KG1 (cell line): ENCODE data around the gene CRYBB3.

Experiments used
- DNase-seq: peaks from one replicate; lab custom pipeline; 2025; lab: John Stamatoyannopoulos, UW

Gene CRYBB3

DNA sequence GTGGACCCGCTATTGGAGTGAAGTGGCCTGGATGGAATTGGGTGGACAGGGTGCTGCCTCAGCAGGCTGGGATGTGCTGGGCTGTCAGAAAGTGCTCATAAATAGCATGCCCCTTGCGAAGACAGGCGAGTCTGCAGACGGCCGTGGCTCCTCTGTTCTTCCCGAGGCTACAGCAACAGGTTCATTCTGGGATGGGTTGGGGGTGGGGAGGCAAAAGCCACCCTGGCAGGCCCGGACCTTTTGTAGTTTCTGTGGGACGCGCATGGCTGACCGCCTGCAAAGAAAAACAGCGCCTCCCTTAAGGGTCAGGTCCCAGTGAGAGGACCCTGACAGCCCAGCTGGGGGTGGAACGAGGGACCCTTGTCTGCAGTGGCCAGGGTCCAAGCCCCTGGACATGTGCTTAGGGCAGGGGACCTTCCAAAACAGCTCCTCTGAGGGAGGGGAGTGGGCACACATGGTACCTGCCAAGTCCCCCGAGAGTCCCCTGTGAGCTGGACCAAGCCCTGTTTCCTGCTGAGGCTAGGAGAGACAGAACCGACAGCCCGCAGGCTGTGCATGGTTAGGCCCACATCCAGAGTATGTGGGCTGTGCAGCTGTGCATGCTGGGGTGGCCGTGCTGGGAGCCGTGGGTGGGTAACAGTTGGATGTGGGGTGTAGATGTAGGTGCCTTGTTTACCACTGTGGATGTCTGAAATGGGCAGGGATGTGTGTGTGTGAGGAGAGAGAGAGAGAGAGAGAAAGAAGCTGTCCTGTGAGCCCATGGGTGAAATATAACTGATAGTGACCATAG lies at the start of gene CRYBB3:
Gene CRYBB3, plus strand, starts transcription at position 128 of the 790 bp plus-strand sequence. CDS start 1,539 bp downstream, outside the sequence.
- no peak for DNase-seq

DNA sequence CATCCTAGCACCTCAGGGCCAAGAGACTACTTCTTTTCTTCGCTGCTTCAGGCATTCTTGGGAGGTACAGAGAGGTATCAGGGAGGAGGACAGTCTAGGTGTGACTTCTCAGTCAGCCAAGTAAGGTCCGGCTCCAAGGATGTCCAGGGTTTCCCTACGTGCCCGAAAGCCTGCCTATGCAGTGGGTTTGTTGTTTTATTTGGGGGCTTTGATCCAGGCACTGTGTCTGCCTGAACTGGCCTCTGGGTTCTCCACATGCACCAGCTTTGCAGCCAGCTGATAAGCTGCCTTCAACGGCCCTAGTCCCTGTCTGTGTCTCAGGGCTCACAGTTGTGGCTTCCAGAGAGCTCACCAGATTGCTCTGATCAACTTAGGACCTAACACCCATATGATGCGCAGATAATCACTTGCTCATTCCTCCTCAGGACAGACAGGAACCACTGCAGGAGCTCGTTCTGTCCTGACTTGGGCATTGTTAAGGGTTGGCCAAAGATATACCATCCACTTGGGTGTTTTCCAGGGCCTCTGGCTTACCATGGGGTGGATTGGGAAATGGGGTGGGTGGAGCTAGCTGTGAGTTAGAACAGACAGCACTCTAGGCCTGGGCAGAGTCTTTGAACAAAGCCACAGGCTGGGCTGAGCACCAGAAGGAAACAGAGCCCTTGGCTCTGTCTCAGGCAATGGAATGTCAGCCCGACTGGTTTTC lies 45.5 kb upstream of the CRYBB3 start:
- DNase-seq, result no peak

DNA sequence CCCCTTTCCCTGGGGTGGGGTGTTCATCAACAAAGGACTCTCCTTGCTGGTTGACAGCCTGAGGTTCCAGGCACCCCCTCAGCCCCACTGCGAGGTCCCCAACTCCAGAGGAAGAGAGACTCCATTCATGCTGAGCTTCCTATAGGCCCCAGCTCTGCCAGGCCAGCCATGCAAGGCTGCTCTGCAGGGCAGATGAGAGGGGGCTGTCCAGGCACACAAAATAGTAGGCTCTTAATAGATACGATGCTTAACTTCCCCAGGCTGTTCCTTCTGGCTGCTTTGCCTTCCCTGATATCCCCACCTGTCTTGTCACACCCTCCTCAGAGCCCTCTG lies 45.0 kb upstream of the CRYBB3 start:
- no peak for DNase-seq

DNA sequence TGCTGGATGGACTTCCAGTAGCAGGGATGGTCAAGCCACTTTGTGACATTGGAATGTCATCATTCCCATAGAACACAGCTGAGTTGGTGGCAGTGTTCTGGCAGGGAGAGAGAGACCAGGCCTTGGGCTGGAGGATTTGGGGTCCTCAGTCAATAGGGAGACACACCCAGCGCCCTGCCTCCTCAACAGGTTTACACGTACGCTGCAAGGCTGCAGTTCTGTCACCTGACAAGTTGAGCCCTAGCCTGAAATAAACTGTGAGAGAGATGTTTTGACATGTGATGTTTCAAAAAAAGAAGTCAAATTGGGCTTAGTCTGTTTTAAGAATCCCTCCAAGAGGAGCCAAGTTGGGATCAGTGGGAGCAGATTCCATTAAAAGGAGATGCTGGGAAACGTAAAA lies 42.9 kb upstream of the CRYBB3 start:
- DNase-seq, result no peak

DNA sequence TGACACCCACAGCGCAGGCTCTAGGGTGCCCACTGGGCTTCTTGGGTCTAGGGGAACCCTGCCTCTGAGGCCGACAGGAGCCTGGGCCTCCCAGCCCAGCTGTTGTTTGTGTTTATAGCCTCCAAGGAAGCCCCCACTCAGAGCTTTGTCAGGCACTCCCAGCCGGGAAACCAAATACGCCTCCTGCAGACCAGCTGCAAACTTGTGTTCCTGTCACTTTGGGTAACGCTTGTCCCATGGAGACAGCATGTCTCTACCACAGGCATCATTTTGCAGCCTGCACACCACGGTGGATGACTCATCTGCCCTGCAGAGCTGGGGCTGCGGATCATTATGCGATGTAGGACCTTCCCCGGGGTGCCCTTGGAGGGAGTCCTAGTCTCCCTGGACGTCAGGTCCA lies 40.6 kb upstream of the CRYBB3 start:
- DNase-seq, result no peak

DNA sequence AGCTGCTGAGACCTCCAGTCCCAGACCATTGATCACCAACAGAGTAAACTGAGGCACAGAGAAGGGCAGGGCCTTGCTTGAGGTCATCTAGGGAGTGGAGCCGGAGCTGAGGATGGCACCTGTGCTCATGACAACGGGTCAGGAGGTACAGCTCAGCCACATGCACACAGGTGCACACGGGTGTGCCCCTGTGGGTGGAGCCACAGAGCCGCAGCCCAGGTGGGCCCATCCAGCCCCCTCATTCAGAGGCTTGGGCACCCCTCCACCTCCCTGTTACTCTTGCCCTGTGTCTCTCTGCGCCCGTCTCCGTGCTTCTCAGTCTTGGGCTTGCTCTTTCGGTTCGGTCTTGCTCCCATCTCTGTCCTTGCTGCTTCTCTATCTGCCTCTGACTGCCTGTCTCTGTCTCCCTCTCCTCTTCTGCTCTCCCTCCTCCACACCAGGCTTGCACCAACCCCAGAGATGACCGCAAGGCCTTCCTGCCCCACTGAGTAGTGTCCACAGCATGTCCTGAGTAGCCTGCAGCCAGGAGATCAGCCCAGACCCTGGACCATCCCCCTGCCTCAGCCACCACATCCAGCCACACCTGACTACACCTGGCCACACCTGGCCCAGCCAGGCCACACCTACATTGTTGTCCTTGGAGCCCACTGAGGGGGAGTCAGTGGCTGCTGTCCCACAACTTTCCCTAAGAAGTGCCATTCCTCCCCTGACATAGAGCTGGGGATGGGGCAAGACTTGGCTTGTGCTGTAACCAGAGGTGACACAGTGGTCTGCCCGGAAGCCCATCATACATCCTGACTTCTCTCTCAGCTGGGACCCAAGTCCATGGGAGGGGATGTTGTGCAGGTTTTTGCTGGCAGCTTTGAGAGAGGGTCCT lies 39.3 kb upstream of the CRYBB3 start:
- DNase-seq, result no peak

DNA sequence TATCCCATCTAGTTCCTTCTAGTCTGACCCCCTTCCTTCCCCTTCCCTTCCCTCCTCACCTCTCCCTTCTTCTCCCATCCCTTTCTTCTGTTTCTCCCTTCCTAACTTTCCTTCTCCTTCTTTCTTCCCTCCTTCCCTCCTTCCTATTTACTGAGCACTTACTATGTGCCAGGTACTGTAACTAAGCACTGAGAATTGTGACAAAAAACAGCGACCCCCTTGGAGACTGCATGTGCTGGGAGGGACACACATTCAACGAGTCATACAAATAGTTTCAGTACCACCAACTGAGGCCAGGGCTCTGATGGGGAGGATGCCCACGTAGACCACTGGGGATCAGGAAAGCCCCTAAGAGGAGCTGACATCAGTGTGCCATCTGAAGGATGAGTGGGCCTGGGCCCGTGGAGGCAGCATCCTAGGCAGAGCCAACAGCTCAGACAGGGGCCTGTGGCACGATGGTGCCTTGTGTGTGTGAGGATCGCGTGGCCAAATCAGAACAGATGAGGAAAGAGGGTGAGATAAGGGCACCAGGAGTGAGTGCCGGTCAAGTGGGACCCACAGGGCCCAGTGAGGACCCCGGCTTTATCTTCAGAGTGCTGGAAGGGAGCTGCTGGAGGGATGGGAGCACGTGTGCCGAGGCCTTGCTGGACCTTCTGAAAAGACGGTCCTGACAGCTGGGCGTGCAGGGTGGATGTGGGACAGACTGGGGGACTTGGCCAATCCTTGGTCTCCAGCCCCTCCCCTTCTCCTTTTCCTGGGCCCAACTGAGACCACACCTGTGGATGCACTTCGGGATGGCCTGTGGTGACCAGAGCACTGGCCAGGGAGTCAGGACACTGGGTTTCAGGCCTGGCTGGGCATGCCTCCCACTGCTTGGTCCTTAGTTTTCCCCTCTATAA lies 38.4 kb upstream of the CRYBB3 start:
- DNase-seq, result no peak

DNA sequence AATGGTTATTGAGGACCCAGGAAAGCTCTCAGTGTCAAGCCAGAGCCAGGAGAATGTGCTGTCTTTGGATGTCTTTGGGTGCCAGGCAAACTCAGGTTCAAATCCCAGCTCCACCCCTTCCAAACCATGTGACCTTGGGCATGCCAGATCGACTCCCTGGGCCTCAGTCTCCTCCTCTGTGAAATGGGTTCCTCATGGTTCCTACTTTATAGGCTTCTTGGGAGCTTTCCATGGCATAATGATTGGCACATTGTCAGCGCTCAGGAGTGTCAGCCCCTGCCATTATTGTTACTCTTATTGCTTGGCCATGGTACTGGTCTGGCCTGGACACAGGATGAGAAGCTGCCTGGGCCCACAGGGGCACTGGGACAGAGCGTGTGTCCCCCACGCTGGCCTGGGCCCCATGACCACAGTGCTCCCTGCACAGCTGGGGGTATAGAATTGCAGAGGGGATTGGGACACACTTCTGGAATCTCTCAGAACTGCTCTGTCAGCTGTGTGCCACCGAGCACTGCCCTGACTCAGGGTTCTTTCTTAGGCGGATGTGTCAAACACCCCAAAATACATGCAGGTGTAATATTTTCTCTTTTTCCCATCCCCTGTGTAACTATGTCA lies 37.6 kb upstream of the CRYBB3 start:
- DNase-seq, result no peak

DNA sequence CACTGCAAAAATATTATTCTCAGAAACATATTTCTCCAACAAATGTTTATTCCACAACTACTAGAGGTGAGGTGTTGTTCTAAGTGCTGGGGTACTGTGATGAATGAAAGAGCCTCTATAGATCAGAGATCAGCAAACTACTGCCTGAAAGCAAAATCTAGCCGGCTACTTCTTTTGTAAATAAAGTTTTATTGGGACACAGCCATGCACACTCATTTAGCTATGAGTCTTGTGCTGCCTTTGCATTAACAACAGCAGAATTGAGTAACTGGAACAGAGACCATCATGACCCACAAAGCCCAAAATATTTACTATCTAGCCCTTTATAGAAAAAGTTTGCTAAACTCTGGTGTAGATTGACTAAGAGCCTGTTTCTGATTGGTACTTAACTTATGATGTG lies 37.1 kb upstream of the CRYBB3 start:
- DNase-seq, result no peak

DNA sequence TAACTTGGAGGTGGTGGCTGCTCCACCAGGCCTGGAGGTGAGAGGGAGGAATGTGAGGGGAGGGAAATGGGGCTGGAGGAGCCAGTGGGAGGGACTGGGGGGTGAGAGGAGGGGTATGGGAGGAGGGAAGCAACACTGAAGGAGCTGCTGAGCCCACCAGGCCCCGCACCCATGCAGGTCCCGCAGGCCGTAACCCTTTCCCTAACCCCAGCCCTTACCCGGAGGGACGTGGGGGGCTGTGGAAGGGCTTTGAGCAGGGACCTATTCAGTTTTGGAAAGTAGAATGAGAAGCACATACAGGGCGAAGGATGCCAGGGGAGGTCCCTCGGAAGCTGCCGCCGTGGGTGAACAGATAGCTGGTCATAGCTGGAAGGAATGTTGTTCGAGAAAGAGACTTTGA lies 33.9 kb upstream of the CRYBB3 start:
- no peak for DNase-seq

DNA sequence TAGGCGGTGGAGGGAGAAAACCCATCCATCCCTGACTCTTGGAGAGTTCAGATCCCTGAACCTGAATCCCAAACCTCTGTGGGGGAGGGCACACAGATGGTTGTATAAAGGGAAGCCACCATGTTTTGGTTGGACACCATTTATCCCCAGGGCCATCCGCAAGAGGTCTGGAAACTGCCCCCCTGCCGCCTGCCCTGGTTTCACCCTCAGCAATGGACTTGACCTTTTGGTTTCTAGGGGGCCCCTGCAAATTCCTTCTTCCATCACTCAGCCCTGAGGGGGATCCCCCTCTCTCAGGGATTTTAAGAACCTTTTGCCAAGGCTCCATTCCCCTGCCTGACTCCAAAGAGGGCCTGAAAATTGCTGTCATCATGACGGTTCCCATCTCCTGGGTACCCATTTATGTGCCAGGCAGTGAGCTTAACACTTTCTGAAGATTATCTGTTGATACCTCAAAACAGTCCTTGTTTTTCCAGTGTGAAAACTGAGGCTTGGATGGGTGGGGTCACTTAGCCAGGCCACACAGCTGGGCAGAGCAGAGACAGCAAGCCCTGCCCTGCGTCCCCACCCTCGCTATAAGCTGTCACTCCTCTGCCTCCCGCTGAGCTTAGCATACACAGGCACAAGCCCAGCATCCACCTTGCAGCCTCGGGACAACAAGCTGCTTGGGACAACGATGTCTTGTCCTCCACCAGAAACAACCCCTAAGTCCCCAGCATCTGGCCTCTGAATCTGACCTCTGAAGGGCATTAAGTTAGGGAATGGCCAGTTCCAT lies 33.2 kb upstream of the CRYBB3 start:
- DNase-seq, result no peak

DNA sequence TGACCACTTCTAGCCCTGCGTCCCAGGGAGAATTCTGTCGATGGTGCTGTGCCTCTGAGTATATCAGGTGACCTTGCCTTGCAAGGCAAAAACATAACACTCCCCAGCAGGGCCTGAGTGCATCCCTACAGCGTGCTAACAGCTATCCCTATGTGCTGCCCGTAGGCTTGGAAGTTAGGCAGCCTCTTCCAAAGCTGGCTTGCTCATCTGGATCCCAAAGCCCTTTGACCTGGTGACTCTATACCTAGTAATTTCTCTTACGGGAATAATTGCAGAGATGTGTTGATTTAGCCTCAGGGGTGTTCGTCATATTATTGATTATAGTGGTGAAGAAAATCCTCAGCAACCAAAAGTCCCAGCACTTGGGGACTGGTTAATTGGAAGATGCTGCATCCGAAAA lies 32.6 kb upstream of the CRYBB3 start:
- DNase-seq, result no peak

DNA sequence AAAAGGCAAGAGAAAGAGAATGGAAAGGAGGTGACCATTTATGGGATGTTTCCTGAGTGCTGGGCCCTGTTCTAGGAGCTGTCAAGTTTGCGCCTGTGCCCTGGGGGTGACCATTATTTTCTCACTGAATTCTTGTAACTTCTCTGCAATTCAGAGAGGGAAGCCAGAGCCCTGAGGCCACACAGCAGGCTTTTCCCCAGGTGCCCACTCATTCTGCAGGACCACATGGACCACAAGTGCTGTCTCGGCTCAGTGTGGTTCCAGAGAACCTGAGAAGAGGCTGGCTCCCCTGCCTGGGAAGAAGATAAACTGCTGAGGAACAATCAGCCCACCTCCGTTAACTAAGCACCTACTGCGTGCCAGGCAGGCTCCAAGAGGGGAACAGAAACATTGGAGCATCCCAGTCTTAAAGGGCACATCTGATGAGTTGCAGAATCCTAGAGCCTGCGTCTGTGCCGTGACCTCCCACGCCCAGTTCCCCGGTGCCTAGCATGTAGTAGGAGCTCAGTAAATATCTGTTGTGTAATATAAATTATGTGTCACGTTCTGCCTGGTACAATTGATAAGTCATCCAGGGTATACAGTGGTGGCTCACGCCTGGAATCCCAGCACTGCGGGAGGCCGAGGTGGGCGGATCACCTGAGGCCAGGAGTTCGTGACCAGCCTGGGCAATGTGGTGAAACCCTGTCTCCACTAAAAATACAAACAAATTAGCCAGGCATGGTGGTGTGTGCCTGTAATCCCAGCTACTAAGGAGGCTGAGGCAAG lies 31.6 kb upstream of the CRYBB3 start:
- no peak for DNase-seq

DNA sequence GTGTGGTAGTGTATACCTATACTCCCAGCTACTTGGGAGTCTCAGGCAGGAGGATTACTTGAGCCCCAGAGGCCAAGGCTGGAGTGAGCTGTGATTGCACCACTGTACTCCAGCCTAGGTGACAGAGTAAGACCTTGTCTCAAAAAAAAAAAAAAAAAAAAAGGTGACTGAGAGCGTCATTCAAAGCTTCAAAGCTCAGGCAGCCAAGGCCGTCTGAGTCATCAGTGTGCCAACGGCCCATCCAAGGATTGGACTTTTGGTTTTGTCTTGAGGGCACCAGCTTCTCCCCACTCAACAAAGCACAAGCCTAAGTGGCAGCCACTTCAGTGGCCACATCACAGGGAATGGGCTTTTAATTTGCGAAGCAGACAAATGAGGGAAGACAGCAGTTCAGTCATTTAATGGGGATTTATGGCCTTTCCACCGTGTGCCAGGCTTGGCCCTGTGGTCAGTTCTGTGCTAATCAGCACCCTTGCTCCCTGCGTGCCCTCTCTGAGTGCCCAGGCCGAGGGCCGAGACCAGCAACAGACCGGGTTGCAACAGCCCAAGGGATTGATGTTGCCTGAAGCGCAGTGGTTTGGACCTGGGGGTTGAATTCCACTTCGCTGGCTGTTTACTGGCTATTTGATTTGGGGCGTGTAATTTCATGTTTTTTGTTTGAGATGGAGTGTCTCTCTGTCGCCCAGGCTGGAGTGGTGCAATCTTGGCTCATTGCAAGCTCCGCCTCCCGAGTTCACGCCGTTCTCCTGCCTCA lies 30.2 kb upstream of the CRYBB3 start:
- DNase-seq, result no peak

DNA sequence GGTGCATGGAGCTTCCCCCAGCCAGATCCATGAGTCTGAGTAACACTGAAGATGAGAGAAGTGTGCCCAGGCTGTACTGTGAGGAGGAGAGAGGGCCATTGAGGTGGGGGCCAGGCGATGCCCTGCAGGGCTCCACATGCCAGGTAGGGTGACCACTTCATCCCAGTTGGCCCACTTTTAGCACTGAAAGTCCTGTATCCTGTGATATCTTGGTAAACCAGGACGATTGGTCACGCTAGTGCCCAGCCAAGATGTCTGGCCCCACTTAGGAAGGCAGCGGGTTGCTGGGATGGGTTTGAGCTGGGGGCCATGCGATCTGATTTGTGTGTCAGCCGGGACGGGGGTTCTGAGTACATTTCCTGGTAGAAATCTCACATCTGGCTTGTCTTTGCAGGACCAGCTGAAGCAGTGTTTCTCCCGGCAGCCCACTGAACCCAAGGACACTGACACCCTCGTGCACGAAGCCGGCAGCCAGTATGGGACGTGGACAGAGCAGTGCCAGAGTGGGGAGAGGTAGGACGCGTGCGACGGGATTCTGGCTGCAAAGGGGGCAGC lies 29.2 kb upstream of the CRYBB3 start:
- DNase-seq, result no peak

DNA sequence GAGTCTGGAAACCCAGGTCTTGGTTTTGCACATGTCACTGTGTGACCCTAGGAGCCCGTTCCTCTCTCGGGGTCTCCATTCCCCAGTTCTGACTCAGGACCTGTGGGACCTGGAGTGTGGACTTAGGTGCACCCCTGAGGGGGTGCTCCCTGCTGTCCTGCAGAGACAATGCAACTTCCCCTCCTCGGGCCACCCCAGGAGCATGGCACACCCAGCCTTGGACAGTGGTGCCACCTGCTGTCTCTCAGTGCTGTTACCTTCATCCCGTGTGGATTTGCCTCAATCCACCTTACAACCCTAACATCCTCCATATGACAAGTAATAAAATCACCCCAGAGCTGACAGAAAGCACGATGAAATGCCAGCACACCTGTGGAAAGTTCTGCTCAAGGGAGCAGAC lies 27.5 kb upstream of the CRYBB3 start:
- no peak for DNase-seq

DNA sequence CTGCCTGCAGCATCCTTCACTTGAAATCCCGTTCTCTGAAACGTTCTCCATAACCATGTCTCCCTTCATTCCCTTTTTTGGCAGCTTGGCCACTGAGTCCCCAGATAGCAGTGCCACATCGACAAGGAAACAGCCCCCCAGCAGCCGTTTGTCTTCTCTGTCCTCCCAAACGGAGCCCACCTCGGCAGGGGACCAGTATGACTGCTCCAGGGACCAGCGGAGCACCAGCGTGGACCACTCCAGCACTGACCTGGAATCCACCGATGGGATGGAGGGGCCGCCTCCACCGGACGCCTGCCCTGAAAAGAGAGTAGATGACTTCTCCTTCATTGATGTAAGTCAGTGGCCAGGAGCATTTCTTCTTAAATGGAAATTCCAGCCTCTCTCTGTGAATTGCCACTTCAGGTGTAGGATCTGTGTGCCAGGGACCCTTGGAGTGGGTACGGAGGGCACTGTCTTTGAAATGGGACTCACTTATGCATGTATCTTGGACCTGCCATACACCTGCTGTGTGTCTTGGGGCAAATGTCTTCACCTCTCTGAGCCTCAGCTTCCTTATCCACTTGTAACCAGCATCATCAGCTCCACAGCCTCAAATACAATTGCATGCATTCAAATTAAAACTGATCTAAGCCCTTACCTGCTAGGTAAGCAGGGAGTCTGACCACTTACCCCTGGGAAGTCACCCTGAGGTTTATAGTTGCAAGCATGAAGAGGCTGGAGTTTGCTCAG lies 25.3 kb upstream of the CRYBB3 start:
- no peak for DNase-seq

DNA sequence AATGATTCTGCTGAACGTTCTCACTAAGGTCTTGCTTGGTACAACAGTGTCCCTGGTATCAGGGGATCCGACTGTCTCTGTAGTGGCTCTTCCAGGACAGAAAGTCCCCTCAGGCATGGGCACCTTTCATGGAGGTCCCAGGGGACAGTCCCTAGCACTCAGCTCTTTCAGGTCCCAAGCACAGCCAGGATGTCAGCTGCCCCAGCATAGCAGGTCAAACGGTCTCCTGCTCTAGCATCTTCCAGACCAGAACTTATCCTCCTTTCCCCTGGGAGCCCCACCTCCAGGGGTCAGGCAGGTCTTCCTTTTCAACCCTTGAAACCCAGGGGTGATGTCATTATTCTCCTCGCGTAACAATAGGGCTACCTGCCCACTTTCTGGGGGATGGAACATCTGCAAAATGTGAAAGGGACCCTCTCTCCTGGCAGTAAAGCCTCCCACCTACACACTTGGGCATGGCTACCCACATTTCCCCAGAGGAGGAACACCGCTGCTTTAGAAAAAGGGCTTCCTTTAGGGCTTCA lies 24.7 kb upstream of the CRYBB3 start:
- DNase-seq, result no peak
